HEK293 (cell line): ENCODE results near the gene SLC25A38.

Source experiments
- CTCF ChIA-PET: fragments of 350-600 bp; formaldehyde crosslinking; extraction: SDS; loops from one replicate; lab custom pipeline; 2021; ENCODE audit warnings: antibody characterized with exemption; lab: Yijun Ruan, JAX
- POLR2A ChIA-PET: fragments of 300-600 bp; formaldehyde crosslinking; extraction: SDS; loops from one replicate; lab custom pipeline; 2020; ENCODE audit warnings: antibody characterized with exemption, inconsistent platforms; lab: Yijun Ruan, JAX
- H3K27ac ChIP-seq: fragments of 200-500 bp; sonication (Bioruptor generic); 2 replicates; pipeline ENCODE4 v1.5.1; 2014; ENCODE audit warnings: low read depth, low read length, control low read depth, inconsistent platforms; ENCODE audit errors: extremely low read depth
- H3K36me3 ChIP-seq, 2 experiments: fragments of 200-500 bp in 1 of 2; sonication (Bioruptor generic) in 1 of 2; 1 replicate in 1 of 2; 2 replicates in 1 of 2; pipeline ENCODE4 v1.5.1; 2014 to 2017; ENCODE audit warnings: inconsistent platforms in 2 of 2, low read length in 2 of 2; ENCODE audit not compliant: control insufficient read depth in 2 of 2, insufficient read depth in 1 of 2
- H3K4me1 ChIP-seq: fragments of 200-500 bp; sonication (Bioruptor generic); 2 replicates; pipeline ENCODE4 v1.5.1; 2014; ENCODE audit warnings: mild to moderate bottlenecking, low read length, inconsistent platforms; ENCODE audit not compliant: control insufficient read depth, insufficient read depth
- H3K4me3 ChIP-seq: 2 replicates; pipeline ENCODE4 v1.5.1; 2011; ENCODE audit warnings: low read depth, mild to moderate bottlenecking, control low read depth, low read length, moderate library complexity
- H3K9me3 ChIP-seq: fragments of 200-500 bp; sonication (Bioruptor generic); 2 replicates; pipeline ENCODE4 v1.5.1; 2014; ENCODE audit warnings: low read depth, low read length, inconsistent platforms; ENCODE audit not compliant: control insufficient read depth, insufficient read depth
- KLF10 ChIP-seq: fragments of 450-650 bp; IDR thresholded peaks from 2 replicates; pipeline ENCODE4 v1.5.1; 2018; ENCODE audit warnings: missing biosample characterization, mild to moderate bottlenecking, missing genetic modification characterization
- OVOL3 ChIP-seq: fragments of 450-650 bp; formaldehyde crosslinking; IDR thresholded peaks from 2 replicates; pipeline ENCODE4 v1.5.1; 2016; ENCODE audit warnings: missing biosample characterization, missing genetic modification characterization
- REST ChIP-seq: fragments of 450-650 bp; formaldehyde crosslinking; IDR thresholded peaks from 2 replicates; pipeline ENCODE4 v1.5.1; 2016; ENCODE audit warnings: missing biosample characterization, missing genetic modification characterization
- TCF7L2 ChIP-seq: IDR thresholded peaks from 2 replicates; pipeline ENCODE4 v1.6.1; 2011; ENCODE audit warnings: low read depth, mild to moderate bottlenecking, inconsistent platforms, low read length, moderate library complexity, borderline replicate concordance
- ZBTB44 ChIP-seq: fragments of 450-650 bp; IDR thresholded peaks from 2 replicates; pipeline ENCODE4 v1.5.1; 2018; ENCODE audit warnings: missing biosample characterization, mild to moderate bottlenecking, missing genetic modification characterization
- ZBTB48 ChIP-seq: fragments of 450-650 bp; formaldehyde crosslinking; IDR thresholded peaks from 2 replicates; pipeline ENCODE4 v1.5.1; 2016; ENCODE audit warnings: missing biosample characterization, missing genetic modification characterization
- ZFP41 ChIP-seq: fragments of 450-650 bp; formaldehyde crosslinking; IDR thresholded peaks from 2 replicates; pipeline ENCODE4 v1.5.1; 2016; ENCODE audit warnings: missing biosample characterization, missing genetic modification characterization, borderline replicate concordance
- ZNF214 ChIP-seq: fragments of 450-650 bp; formaldehyde crosslinking; IDR thresholded peaks from 2 replicates; pipeline ENCODE4 v1.5.1; 2017; ENCODE audit warnings: missing biosample characterization, mild to moderate bottlenecking, missing genetic modification characterization, borderline replicate concordance
- ZNF23 ChIP-seq: fragments of 450-650 bp; formaldehyde crosslinking; IDR thresholded peaks from 2 replicates; pipeline ENCODE4 v1.5.1; 2016; ENCODE audit warnings: missing biosample characterization, missing genetic modification characterization, borderline replicate concordance
- ZNF302 ChIP-seq: fragments of 450-650 bp; formaldehyde crosslinking; IDR thresholded peaks from 2 replicates; pipeline ENCODE4 v1.5.1; 2016; ENCODE audit warnings: missing biosample characterization, missing genetic modification characterization, low read depth
- ZNF324 ChIP-seq: fragments of 450-650 bp; formaldehyde crosslinking; IDR thresholded peaks from 2 replicates; pipeline ENCODE4 v1.5.1; 2016; ENCODE audit warnings: missing biosample characterization, missing genetic modification characterization
- ZNF335 ChIP-seq: fragments of 450-650 bp; formaldehyde crosslinking; conservative IDR thresholded peaks from 2 replicates; pipeline ENCODE4 v1.5.1; 2016; ENCODE audit warnings: missing biosample characterization, missing genetic modification characterization
- ZNF37A ChIP-seq: fragments of 450-650 bp; IDR thresholded peaks from 2 replicates; pipeline ENCODE4 v1.5.1; 2018; ENCODE audit warnings: missing biosample characterization, missing genetic modification characterization
- ZNF561 ChIP-seq: fragments of 450-650 bp; IDR thresholded peaks from 2 replicates; pipeline ENCODE4 v1.5.1; 2018; ENCODE audit warnings: missing biosample characterization, missing genetic modification characterization, borderline replicate concordance
- ZNF596 ChIP-seq: fragments of 450-650 bp; IDR thresholded peaks from 2 replicates; pipeline ENCODE4 v1.5.0; 2018; ENCODE audit warnings: missing biosample characterization, mild to moderate bottlenecking, missing genetic modification characterization, moderate library complexity
- ZNF645 ChIP-seq: fragments of 450-650 bp; formaldehyde crosslinking; IDR thresholded peaks from 2 replicates; pipeline ENCODE4; 2016; ENCODE audit warnings: missing biosample characterization, missing genetic modification characterization
- ZNF768 ChIP-seq: fragments of 450-650 bp; formaldehyde crosslinking; IDR thresholded peaks from 2 replicates; pipeline ENCODE4 v1.5.1; 2018; ENCODE audit warnings: missing biosample characterization, mild to moderate bottlenecking, missing genetic modification characterization
- ZSCAN23 ChIP-seq: fragments of 450-650 bp; formaldehyde crosslinking; IDR thresholded peaks from 2 replicates; pipeline ENCODE4 v1.5.1; 2016; ENCODE audit warnings: missing biosample characterization, missing genetic modification characterization
- TF ChIP-seq, protein P1 (sequence below): fragments of 450-650 bp; formaldehyde crosslinking; IDR thresholded peaks from 2 replicates; pipeline ENCODE4 v1.5.1; 2016; ENCODE audit warnings: missing biosample characterization, missing genetic modification characterization, low read depth
- TF ChIP-seq, protein P2 (sequence below): fragments of 450-650 bp; formaldehyde crosslinking; IDR thresholded peaks from 2 replicates; pipeline ENCODE4 v1.5.1; 2016; ENCODE audit warnings: missing biosample characterization, missing genetic modification characterization
- TF ChIP-seq, protein P3 (sequence below): fragments of 450-650 bp; formaldehyde crosslinking; IDR thresholded peaks from 2 replicates; pipeline ENCODE4 v1.5.1; 2017; ENCODE audit warnings: missing biosample characterization, missing genetic modification characterization

The SLC25A38 gene

DNA sequence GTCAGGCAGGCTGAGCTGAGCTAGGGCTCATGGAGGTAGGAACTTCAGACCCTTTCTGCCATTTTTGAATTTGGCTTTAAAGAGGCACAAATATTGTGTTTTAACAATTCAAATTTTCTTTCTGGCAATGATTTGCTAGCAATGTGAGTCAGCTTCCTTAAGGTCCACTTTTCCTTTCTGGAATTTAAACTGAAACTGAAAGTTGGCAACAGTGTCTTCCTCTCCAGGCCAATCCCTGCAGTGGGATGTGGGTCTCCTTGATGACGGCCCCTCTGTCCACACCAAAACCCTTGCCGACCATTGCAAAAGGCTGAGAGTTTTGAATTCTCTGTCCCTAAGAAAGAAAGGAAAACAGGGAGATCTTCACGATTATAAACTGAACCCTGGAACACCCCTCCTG lies 50.5 kb downstream of the SLC25A38 start:
- ChIA-PET POLR2A (no interaction called here), CTCF (interaction anchor here (1.4 kb wide), 1 partner anchor 14 kb away, joined by 5 read pairs; no protein-coding TSS in a partner anchor)
- H3K4me3 ChIP-seq = no peak overlapping the region
- H3K4me1 ChIP-seq = no peaks in the 10 kb centered on the region
- TF ChIP-seq ZBTB48 (tag by site-specific recombination) (no peak), ZFP41 (tag by site-specific recombination) (no peak), TCF7L2 (no peak), ZNF23 (no peak), ZNF37A (tag by site-specific recombination) (no peak), ZBTB44 (no peak), OVOL3 (no peak), ZNF561 (tag by site-specific recombination) (no peak), ZSCAN23 (tag by site-specific recombination) (no peak), KLF10 (tag by site-specific recombination) (no peak)
- H3K27ac ChIP-seq = no peak overlapping the region
- no peaks in the 10 kb centered on the region for H3K36me3 ChIP-seq
- no peaks in the 10 kb centered on the region for H3K9me3 ChIP-seq

DNA sequence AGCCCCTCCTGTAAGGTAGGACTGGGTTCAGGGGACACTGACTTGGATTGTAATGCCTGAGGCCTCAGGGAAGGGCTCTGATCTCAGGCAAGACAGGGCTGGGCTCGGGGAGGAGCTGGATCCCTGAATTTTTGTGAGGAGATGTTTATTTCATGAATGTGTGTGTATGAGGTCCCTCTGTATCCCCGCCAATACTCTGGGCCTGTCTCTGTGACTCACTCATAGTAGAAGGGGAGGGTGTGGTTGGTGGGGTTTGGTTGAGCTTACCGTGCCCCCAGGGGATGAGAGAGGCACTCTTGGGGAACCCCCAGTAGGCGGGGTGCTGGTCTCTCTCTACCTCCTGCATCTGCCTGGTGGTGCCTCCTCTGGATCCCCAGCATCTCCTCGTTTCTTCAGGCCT lies 51.4 kb downstream of the SLC25A38 start:
- POLR2A ChIA-PET = no interaction called here
- TF ChIP-seq REST (tag by site-specific recombination) (no peak), ZSCAN23 (tag by site-specific recombination) (no peak), ZNF324 (tag by site-specific recombination) (no peak), ZNF645 (tag by site-specific recombination) (no peak), ZNF335 (tag by site-specific recombination) (no peak), ZNF214 (tag by site-specific recombination) (no peak), ZNF302 (tag by site-specific recombination) (no peak), ZNF596 (no peak), ZNF768 (tag by site-specific recombination) (no peak)
- TF ChIP-seq, protein P1, sequence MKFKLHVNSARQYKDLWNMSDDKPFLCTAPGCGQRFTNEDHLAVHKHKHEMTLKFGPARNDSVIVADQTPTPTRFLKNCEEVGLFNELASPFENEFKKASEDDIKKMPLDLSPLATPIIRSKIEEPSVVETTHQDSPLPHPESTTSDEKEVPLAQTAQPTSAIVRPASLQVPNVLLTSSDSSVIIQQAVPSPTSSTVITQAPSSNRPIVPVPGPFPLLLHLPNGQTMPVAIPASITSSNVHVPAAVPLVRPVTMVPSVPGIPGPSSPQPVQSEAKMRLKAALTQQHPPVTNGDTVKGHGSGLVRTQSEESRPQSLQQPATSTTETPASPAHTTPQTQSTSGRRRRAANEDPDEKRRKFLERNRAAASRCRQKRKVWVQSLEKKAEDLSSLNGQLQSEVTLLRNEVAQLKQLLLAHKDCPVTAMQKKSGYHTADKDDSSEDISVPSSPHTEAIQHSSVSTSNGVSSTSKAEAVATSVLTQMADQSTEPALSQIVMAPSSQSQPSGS (tag by site-specific recombination) = no peak
- TF ChIP-seq, protein P2, sequence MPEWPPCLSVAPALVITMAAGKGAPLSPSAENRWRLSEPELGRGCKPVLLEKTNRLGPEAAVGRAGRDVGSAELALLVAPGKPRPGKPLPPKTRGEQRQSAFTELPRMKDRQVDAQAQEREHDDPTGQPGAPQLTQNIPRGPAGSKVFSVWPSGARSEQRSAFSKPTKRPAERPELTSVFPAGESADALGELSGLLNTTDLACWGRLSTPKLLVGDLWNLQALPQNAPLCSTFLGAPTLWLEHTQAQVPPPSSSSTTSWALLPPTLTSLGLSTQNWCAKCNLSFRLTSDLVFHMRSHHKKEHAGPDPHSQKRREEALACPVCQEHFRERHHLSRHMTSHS (tag by site-specific recombination) = no peak
- TF ChIP-seq, protein P3, sequence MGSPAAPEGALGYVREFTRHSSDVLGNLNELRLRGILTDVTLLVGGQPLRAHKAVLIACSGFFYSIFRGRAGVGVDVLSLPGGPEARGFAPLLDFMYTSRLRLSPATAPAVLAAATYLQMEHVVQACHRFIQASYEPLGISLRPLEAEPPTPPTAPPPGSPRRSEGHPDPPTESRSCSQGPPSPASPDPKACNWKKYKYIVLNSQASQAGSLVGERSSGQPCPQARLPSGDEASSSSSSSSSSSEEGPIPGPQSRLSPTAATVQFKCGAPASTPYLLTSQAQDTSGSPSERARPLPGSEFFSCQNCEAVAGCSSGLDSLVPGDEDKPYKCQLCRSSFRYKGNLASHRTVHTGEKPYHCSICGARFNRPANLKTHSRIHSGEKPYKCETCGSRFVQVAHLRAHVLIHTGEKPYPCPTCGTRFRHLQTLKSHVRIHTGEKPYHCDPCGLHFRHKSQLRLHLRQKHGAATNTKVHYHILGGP (tag by site-specific recombination) = no peak
- TF ChIP-seq, all 188 proteins: peak for 0
- CTCF ChIA-PET = interaction anchor here (0.7 to 1.4 kb wide), 2 partner anchors 12 to 13 kb away, joined by 3 to 5 read pairs; no protein-coding TSS in a partner anchor
- no peak overlapping the region for H3K27ac ChIP-seq
- no peaks in the 10 kb centered on the region for H3K4me1 ChIP-seq
- H3K36me3 ChIP-seq = no peaks in the 10 kb centered on the region
- no peaks in the 10 kb centered on the region for H3K9me3 ChIP-seq
- no peak overlapping the region for H3K4me3 ChIP-seq
